ENCODE data around the gene FAIM2. TPM values are rescaled to one million over a fixed set of nuclear protein-coding genes. Genes with fewer than 3 reads are reported as not detected.
A peak's percentile ranks its signal among the peaks of the same experiment; 100 is the strongest.

The FAIM2 gene
- total and polyA plus RNA-seq, 9 of the 15 experiments (the other 6 are each of a cell fraction or from before 2014, with no cell fraction given), result 0.01 to 0.10 TPM; not detected in 7

DNA sequence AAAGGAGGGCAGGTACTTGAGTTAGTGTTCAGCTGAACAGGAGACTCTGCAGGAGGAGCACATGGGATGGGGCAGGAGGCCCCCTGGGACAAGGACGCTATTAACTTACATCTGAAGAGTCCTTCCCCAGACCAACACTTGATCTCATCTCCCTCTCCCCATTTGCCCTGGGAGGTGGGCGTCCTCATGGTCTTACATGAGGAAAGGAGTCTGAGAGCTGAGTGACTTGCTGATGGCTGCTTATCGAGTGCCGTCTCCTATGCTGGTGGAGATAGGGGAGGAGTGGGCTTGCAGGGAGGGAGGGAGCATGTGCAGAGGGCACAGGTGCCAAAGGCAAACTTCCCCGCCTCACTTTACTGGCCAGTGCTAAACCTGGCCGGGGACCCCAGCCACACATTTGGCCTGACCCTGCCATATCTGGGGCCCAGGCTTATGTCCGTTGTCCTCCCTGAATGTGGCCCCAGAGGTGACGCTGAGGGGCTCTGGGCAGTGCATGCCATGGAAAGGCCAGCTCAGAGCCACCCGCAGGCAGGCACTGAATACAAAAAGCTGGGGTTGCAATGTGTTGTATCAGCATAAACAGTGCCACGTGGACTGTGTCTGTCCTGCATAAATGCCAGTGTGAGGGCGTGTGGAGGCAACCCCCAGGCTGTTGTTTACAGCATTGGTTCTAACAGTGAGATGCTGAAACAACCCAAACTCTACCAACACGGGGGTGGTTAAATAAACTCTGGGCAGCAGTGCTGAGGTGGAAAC is 29.4 kb downstream of the FAIM2 start:
- no peak for DNase-seq (ENCODE audit: extremely low read depth in 1 of 4, low spot score in 3 of 4)
- peak overlapping the region in 1 of 2 experiments; percentile 49; a peak in 1 of 4 replicates for H3K9ac ChIP-seq (ENCODE audit: insufficient read depth in 1 of 2, low read depth in 2 of 2, low read length in 2 of 2)
- H2AFZ ChIP-seq (ENCODE audit: low read depth, low read length), result no peak overlapping the region

More for the DNA sequence above, 29.4 kb downstream of the FAIM2 start:
- WGBS (ENCODE audit: insufficient coverage, low coverage, missing lambda C conversion rate), result 32% methylated on average over 12 of the region's 12 CpGs
- Histone ChIP-seq H3K4me3 (no peak overlapping the region), H3K79me2 (ENCODE audit: control insufficient read depth, insufficient read depth, low read length) (no peaks in the 10 kb centered on the region), H3K9me1 (ENCODE audit: control insufficient read depth, insufficient read depth, low read length) (no peaks in the 10 kb centered on the region), H4K20me1 (replicated peaks; ENCODE audit: control insufficient read depth, insufficient read depth, low read length) (no peaks in the 10 kb centered on the region), H3K27me3 (ENCODE audit: control insufficient read depth in 2 of 2, insufficient read depth in 2 of 2, low read length in 2 of 2) (no peaks in the 10 kb centered on the region), H3K4me1 (replicated peaks in 1 of 2; ENCODE audit: control insufficient read depth in 2 of 2, insufficient read depth in 2 of 2, low read length in 2 of 2) (peaks cover 15 to 18% of the 10 kb centered on the region in 2 experiments), H3K27ac (ENCODE audit: extremely low read depth, low read depth, low read length) (no peak overlapping the region), H3K4me2 (ENCODE audit: insufficient read depth, low read length) (no peak overlapping the region), H3K36me3 (ENCODE audit: control insufficient read depth, insufficient read depth, low read length) (no peaks in the 10 kb centered on the region), H3K9me3 (replicated peaks; ENCODE audit: control insufficient read depth, insufficient read depth, low read depth, low read length) (peaks cover 9% of the 10 kb centered on the region; the same call in 1 of the 2 replicates)
- intact Hi-C loops (cut with micrococcal nuclease) (no loop called here), in situ Hi-C loops (cut with MboI) (no loop called here)
- ATAC-seq, result no peak
- BruUV-seq (replicated peaks), result no TSS peak
- POLR2A ChIA-PET, result no interaction called here
- peak; percentile 26 for FAIRE-seq
- CTCF ChIA-PET (ENCODE audit: low intra/inter-chr PET ratio), result no interaction called here
- peak; percentile 46; the same call in 1 of the 2 replicates for TF ChIP-seq MAFG (tag; conservative IDR thresholded peaks at IDR 0.05)
- no peak for TF ChIP-seq U2AF2 (optimal IDR thresholded peaks at IDR 0.05; ENCODE audit: low read depth, low read length)
- peak; percentile 79 for TF ChIP-seq ZNF316 (IDR thresholded peaks at IDR 0.05)
- peak; percentile 69 for TF ChIP-seq C11orf30 (IDR thresholded peaks at IDR 0.05; ENCODE audit: low read depth)
- TF ChIP-seq PRPF4 (IDR thresholded peaks at IDR 0.05; ENCODE audit: insufficient read depth, low read depth, low read length, poor library complexity, severe bottlenecking), result no peak
- 0 out of 4 replicates have a peak, but pooled peaks have one; percentile 13 to 28 for TF ChIP-seq MNT (conservative IDR thresholded peaks at IDR 0.05)
